ENCODE results near the gene NMRAL1.

Gene NMRAL1

DNA sequence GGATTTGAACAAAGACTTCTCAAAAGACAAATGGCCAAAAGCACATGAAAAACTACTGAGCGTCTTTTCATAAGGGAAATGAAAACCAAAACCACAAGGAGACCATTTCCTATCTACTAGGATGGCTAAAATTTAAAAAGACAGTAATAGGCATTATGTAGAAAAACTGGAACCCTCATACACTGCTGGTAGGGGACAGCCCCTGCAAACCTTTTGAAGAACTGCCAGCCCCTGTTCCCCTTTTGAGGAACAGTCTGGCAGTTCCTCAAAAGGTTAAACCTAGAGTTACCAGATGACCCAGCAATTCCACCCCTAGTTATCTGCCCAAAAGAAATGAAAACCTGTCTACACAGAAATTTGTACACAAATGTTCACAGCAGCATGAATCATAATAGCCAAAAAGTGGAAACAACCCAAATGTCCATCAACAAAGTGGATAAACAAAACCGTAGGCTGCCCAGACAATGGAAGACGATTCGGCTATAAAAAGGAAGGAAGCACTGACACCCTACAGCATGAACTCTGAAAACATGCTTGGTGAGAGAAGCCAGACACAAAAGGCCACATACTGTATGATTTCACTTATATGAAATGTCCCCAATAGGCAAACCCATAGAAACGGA lies 41.3 kb upstream of the NMRAL1 start:
- ChIA-PET CTCF (no interaction called here), POLR2A (no interaction called here)
- no peak for DNase-seq (ENCODE audit: extremely low spot score)
- no peak for TF ChIP-seq BHLHE40 (IDR thresholded peaks at IDR 0.05; ENCODE audit: borderline replicate concordance)
- TF ChIP-seq HDGF (IDR thresholded peaks at IDR 0.05; ENCODE audit: borderline replicate concordance) = no peak
- TF ChIP-seq NFRKB (IDR thresholded peaks at IDR 0.05) = no peak
- TF ChIP-seq CTBP1 (IDR thresholded peaks at IDR 0.05; ENCODE audit: borderline replicate concordance) = no peak
- TF ChIP-seq PKNOX1 (IDR thresholded peaks at IDR 0.05) = no peak
- no peak for TF ChIP-seq L3MBTL2 (conservative IDR thresholded peaks at IDR 0.05)
- TF ChIP-seq SUZ12 (IDR thresholded peaks at IDR 0.05) = no peak
- TF ChIP-seq ELF4 (IDR thresholded peaks at IDR 0.05) = no peak
- no peak for TF ChIP-seq FOXK2 (IDR thresholded peaks at IDR 0.05)
- TF ChIP-seq FOXM1 (IDR thresholded peaks at IDR 0.05; ENCODE audit: borderline replicate concordance) = no peak
- TF ChIP-seq SP1 (IDR thresholded peaks at IDR 0.05) = no peak
- TF ChIP-seq FOXA1 (IDR thresholded peaks at IDR 0.05) = no peak
- TF ChIP-seq ARNT (IDR thresholded peaks at IDR 0.05) = no peak
- TF ChIP-seq LEF1 (IDR thresholded peaks at IDR 0.05; ENCODE audit: borderline replicate concordance) = no peak
- TF ChIP-seq TARDBP (IDR thresholded peaks at IDR 0.05) = no peak
- TF ChIP-seq ZNF384 (IDR thresholded peaks at IDR 0.05) = no peak

- no peak for DNase-seq (ENCODE audit: extremely low spot score)
- POLR2A ChIA-PET = no interaction called here
- TF ChIP-seq TARDBP (IDR thresholded peaks at IDR 0.05) (no peak), SUZ12 (IDR thresholded peaks at IDR 0.05) (no peak), CTBP1 (IDR thresholded peaks at IDR 0.05; ENCODE audit: borderline replicate concordance) (no peak), NFRKB (IDR thresholded peaks at IDR 0.05) (no peak), L3MBTL2 (conservative IDR thresholded peaks at IDR 0.05) (no peak), ZNF384 (IDR thresholded peaks at IDR 0.05) (no peak), FOXK2 (IDR thresholded peaks at IDR 0.05) (no peak), ELF4 (IDR thresholded peaks at IDR 0.05) (no peak)
- CTCF ChIA-PET = interaction anchor here (1.1 kb wide), 1 partner anchor 72 kb away, joined by 3 read pairs; no protein-coding TSS in a partner anchor
These were observed 40.2 kb upstream of the NMRAL1 start for GRCh38 chr16:4514606-4515005.

DNA sequence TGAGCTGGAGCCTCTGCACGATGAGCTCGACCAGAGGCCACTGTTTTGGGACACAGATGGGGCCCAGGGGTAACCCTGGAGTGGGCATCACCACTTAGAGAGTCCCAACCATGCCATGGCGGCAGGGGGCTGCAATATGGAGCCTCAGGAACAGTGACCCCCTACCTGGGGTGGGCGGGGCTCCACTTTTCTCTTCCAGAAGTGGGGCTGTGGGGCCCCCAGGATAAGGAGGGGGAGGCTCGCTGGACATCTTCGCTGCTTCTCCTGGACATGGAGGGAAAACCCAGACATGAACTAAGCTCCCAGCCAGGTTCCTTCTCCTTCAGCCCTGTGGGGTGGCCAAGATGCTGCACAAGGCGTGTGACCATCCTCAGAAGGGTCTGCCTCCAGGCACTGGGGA lies 39.5 kb upstream of the NMRAL1 start:
- ChIA-PET CTCF (no interaction called here), POLR2A (no interaction called here)
- TF ChIP-seq PKNOX1 (IDR thresholded peaks at IDR 0.05) = no peak
- no peak for TF ChIP-seq FOXA1 (IDR thresholded peaks at IDR 0.05)
- no peak for TF ChIP-seq CTBP1 (IDR thresholded peaks at IDR 0.05; ENCODE audit: borderline replicate concordance)
- no peak for TF ChIP-seq BHLHE40 (IDR thresholded peaks at IDR 0.05; ENCODE audit: borderline replicate concordance)
- TF ChIP-seq ARNT (IDR thresholded peaks at IDR 0.05) = no peak
- TF ChIP-seq FOXM1 (IDR thresholded peaks at IDR 0.05; ENCODE audit: borderline replicate concordance) = no peak
- no peak for TF ChIP-seq FOXK2 (IDR thresholded peaks at IDR 0.05)
- no peak for TF ChIP-seq LEF1 (IDR thresholded peaks at IDR 0.05; ENCODE audit: borderline replicate concordance)
- no peak for TF ChIP-seq L3MBTL2 (conservative IDR thresholded peaks at IDR 0.05)
- no peak for TF ChIP-seq ZNF384 (IDR thresholded peaks at IDR 0.05)
- TF ChIP-seq TARDBP (IDR thresholded peaks at IDR 0.05) = no peak
- no peak for TF ChIP-seq NFRKB (IDR thresholded peaks at IDR 0.05)
- no peak for DNase-seq (ENCODE audit: extremely low spot score)

- no peak for TF ChIP-seq HDGF (IDR thresholded peaks at IDR 0.05; ENCODE audit: borderline replicate concordance)
- no peak for TF ChIP-seq ELF4 (IDR thresholded peaks at IDR 0.05)
- no peak for TF ChIP-seq FOXA1 (IDR thresholded peaks at IDR 0.05)
- no peak for TF ChIP-seq SUZ12 (IDR thresholded peaks at IDR 0.05)
- no peak for TF ChIP-seq BHLHE40 (IDR thresholded peaks at IDR 0.05; ENCODE audit: borderline replicate concordance)
- no peak for TF ChIP-seq NFRKB (IDR thresholded peaks at IDR 0.05)
- no peak for TF ChIP-seq PKNOX1 (IDR thresholded peaks at IDR 0.05)
- TF ChIP-seq SP1 (IDR thresholded peaks at IDR 0.05) = no peak
- no peak for TF ChIP-seq ZNF384 (IDR thresholded peaks at IDR 0.05)
- no peak for TF ChIP-seq CTBP1 (IDR thresholded peaks at IDR 0.05; ENCODE audit: borderline replicate concordance)
- no peak for TF ChIP-seq ARNT (IDR thresholded peaks at IDR 0.05)
- TF ChIP-seq L3MBTL2 (conservative IDR thresholded peaks at IDR 0.05) = no peak
- no peak for TF ChIP-seq TARDBP (IDR thresholded peaks at IDR 0.05)
- TF ChIP-seq LEF1 (IDR thresholded peaks at IDR 0.05; ENCODE audit: borderline replicate concordance) = no peak
- TF ChIP-seq FOXK2 (IDR thresholded peaks at IDR 0.05) = no peak
- TF ChIP-seq FOXM1 (IDR thresholded peaks at IDR 0.05; ENCODE audit: borderline replicate concordance) = no peak
- CTCF ChIA-PET = no interaction called here
- no peak for DNase-seq (ENCODE audit: extremely low spot score)
- POLR2A ChIA-PET = no interaction called here
These were observed 38.8 kb upstream of the NMRAL1 start for GRCh38 chr16:4513086-4513860.

DNA sequence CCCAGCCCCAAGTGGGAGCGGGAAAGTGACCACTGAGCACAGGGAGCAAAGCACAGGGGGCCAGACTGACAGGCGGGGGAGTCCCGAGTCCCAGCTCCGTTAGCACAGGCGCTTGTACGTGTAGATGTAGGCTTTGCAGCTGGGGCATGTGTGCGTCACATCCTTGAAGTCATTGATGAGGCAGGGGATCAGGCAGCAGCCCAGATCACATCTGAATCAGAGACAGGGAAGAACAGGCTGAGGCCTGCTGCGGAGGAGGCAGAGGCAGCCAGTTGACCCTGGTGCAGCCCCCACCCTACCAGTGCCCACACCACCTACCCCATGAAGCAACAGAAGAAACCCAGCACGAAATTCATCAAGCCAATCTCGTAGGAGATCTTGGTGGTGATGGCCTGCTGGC lies 38.0 kb upstream of the NMRAL1 start:
- CTCF ChIA-PET = no interaction called here
- TF ChIP-seq FOXA1 (IDR thresholded peaks at IDR 0.05) (no peak), CTBP1 (IDR thresholded peaks at IDR 0.05; ENCODE audit: borderline replicate concordance) (no peak), BHLHE40 (IDR thresholded peaks at IDR 0.05; ENCODE audit: borderline replicate concordance) (no peak)
- POLR2A ChIA-PET = no interaction called here
- no peak for DNase-seq (ENCODE audit: extremely low spot score)

Data from HEK293T (cell line).